GM21367 (cell line): Measurements from ENCODE around the gene ANTXRL.
"Not testable (repeated sequence)": the region's sequence is repeated elsewhere in the genome, so short reads cannot be mapped to it uniquely, and the experiment has no call there.

Experiments used
- ATAC-seq: cut with Tn5 transposase; IDR thresholded peaks from one replicate; pipeline ENCODE4 v1.9.1; 2021; ENCODE audit not compliant: unreplicated experiment

Gene ANTXRL

GRCh38 chr10:46293832-46294640, 7.2 kb downstream of the ANTXRL start:
- no peak for ATAC-seq

- no peak for ATAC-seq
Measured at GRCh38 chr10:46294641-46295220, 7.9 kb downstream of the ANTXRL start.

DNA sequence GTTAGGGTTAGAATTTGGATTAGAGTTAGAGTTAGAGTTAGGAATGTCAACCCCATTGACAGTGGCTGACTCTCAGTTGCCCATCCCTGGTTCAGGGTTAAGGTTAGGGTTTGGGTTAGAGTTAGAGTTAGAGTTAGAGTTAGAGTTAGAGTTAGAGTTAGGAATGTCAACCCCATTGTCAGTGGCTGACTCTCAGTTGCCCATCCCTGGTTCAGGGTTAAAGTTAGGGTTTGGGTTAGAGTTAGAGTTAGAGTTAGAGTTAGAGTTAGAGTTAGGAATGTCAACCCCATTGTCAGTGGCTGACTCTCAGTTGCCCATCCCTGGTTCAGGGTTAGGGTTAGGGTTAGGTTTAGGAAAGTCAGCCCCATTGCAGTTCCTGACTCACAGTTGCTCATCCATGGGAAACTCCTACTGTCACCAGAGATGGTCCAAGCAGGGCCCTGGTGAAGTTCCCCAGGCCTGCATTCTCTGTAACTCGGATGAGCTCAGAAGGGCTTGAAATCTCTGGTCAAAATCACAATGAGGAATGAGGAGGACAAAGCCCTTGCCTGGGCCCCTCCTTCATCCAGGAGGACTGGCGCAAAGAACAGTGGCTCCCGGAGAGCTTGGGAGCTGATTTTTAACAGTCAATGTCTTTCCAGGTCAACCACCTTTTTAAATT, 8.7 kb downstream of the ANTXRL start:
- ATAC-seq = not testable (repeated sequence)

DNA sequence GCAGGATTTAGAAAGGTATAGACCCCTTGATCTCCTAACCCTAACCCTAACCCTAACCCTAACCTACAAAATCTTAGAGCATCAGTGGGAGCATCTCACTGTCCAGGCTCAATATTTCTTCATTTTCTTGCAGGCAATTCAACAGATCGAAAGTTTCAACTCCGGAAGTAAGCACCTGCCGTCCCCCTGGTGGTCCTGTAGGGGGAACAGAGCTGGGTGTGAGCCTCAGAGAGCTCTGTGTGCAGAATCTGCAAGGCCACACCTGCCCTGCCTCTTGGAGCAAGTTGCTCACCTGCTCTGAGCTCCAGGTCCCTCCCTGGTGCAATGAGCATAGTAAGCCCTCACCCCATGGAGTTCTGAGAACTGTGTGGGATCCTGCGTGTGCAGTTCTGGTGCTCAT, 9.3 kb downstream of the ANTXRL start:
- not testable (repeated sequence) for ATAC-seq

DNA sequence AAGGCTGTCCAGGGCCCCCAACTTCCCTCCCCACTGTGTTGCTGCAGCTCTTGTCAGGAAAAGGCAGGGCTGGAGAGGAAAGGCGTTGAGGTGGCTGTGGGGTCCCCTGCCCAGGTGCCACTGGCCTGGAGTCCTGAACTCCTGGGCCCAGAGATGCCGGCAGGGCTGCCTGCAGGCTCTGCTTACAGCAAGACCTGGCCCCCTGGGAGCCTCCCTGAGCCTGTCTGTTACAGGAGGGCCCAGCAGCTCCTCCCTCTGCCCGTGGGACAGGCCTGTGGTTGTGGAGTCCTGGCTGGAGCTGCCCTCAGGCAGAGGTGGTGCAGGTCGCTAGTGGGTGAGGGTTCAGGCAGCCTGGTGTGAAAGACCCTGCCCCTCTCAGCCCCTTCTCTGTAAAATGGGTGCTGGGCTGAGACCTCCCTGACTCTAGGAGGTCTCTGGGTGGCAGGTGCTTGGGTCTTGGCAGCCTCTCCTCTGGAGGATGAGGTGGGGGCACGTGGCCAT, 9.9 kb downstream of the ANTXRL start:
- ATAC-seq = no peak

- no peak for ATAC-seq
Measured at GRCh38 chr10:46297406-46298204, 10.8 kb downstream of the ANTXRL start.

DNA sequence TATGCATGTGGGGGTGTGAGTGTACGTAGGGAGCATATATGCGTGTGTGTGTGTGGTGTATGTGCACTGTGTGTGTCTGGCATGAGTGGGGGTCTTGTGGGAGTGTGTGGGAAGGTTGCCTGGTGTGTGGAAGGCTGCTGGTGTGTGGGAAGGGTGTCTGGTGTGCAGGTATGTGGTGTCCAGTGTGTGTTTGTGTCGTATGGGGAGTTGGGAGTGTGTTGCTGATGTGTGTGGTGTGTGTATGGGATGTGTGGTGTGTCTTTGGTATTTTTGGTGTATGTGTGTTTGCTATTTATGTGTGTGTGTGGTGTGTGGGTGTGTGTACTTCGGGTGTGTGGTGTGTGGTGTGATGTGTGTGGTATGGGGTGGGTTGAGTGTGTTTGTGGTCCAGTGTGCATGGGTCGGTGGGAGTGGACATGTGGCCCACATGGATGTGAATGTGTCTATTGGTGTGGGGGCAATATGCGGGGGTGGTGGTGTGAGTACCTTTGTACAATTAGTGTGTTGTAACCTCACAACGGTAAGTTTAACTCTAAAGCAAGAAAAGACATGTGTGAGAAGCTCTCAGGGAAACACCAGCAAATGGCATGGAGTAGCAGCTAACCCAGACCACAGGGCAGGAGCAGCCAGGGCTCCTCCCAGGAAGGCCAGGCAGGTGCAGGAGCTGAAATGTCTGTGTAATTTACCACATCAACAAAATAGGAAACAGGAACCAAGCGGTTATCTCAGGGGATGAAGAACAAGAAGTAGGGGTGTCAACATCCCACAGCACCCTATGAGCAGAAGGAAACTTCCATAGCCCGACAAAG, 11.9 kb downstream of the ANTXRL start:
- ATAC-seq = no peak

DNA sequence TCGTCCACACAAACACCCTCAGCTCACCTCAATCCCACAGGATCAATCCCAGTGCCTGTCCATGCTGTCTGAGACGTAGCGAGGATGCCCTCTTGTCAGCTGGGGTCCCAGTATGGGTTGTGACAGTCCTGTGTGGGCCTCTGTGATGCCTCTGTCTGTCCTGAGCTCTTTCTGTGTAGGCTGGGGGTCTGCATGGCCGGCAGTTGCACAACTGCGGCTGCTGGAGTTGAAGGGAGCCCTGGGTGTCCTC, 12.4 kb downstream of the ANTXRL start:
- ATAC-seq = no peak

DNA sequence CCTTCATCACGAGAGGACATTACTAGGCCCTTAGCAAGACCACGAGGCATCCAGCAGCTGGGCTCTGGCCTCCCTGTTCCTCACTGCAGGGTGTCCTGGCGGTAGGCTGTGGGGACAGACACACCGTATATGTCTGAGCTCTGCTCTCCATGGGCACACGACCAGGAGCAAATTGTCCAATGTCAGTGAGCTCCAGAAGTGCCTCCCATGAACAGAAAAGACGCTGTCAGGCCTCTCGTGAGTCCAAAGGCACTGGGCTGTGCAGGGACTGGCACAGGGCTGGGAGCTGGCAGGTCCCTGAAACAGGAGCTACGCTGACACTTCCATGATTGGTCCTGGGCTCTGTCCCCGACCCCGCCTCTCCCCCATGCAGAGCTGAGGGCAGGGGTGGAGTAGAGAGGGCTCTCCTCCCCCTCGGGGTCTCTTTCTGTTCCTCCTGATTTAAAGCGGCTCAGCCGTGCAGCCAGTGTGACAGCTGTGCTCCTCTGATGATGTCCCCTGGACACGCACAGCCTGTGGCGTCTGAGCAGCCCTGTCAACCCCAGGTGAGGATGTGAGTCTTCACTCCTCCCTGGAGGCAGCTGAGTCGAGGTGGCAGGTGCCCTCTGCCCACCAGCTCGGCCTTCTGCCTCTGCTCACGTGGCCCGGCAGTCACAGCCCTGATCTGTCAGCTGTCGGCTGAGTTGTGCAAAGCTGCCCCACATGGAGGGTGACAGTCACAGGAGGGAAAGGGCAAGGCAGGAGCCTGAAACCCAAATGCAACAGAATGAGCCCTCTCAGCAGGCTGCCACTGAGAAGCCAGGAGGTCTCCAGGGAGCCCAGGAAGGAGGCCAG, 13.0 kb downstream of the ANTXRL start:
- ATAC-seq = no peak

- not testable (repeated sequence) for ATAC-seq
Measured at GRCh38 chr10:46300370-46300711, 13.5 kb downstream of the ANTXRL start.

DNA sequence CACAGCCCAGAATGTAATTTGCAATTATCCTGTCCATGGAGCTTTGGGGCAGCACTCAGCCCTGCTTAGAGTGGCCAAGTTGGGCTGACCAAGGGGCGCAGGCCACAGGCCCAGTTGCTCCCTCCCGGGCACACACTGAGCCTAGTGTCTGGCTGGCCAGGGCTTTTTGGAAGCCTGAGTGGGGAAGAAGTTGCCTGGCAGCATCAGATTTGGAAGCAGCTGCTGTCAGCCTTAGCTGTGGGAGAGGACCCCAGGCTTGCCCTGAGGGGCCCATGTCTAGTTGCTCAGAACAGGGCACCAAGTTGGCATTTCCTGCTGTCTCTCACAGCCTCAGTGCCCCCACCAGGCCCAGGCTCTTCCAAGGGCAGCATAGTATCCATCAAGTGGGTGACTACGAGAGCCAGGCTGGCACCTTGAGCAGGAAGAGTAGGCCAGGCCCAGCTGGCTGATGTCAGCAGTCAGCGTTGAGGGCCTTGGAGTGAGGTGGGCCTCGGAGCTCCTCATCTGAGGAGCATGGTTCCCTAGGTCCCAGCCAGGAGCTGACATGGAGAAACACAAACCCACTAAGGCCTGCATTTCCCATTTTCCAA, 14.4 kb downstream of the ANTXRL start:
- ATAC-seq = no peak

DNA sequence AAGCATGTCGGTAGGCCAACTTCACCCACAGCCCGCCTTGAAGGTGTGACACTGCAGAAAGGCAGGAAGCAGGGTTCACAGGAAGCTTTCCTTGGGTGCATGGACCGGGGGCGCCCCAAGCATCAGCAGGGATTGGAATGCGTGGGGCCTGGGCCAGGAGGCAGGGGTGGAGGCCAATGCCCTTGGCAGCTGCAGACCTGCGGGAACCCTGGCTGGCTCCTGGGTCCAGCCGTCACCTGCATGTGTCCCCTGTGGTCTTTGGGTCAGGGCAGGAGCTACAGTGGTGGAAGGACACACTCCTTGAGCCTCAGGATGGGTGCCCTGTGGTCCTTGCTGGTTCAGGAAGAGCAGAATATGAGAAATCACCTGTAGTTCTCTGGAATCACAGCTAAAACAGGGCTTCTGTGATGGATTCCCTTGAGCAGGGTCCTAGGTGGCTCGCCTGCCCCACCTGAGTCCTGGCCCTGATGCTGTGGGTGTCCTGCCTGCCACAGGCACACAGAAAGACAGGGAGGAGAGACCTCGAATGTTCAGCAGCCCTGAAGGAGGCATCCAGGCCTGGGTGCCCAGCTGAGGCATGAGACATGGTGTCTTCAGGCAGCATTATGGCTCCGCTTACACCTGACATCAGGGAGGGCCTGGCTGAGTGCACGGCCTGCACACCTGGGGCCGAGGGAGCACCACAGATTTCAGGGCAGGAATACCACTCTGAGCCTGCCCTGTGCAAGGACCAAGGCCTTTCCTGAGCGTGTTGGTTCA, 15.1 kb downstream of the ANTXRL start:
- no peak for ATAC-seq

GRCh38 chr10:46302765-46303352, 16.1 kb downstream of the ANTXRL start:
- not testable (repeated sequence) for ATAC-seq

DNA sequence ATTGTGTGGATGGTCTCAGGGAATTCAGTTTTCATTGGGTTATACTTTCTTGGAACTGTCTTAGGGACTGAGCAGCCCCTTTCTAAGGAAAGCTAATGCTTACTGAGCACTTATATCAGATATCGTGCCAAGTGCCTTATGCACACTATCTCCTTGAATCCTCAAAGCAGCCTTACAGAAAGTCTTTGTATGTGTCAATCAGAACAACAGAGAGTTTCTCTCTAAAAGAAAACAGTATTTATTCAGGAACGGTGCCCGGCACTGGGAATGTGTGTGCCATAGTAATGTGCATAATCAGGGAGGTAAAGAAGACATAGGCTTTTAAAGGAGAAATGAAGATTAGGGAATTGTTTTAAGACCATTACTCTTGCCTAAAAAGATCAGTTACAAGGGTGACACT, 17.3 kb downstream of the ANTXRL start:
- ATAC-seq = no peak

DNA sequence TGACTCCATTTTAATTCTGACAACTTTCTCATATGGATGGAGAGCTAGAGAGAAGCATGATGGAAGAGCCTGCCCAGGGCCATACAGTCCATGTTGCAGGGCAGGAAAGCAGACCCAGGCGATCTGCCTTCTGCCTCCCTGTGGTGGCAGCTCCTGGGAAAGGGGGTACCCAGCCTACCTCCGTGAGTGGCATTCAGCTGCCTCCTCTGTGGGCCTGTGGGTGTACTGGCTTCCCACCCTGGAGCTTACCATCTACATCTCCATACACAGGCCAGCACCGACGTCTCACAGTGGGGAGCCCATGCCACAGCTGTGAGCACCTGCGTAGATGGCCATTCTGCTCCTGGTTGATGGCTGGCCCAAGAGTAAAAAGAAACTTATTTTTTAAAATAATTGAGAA, 17.9 kb downstream of the ANTXRL start:
- not testable (repeated sequence) for ATAC-seq

GRCh38 chr10:46305079-46305818, 18.5 kb downstream of the ANTXRL start:
- ATAC-seq = no peak

- ATAC-seq = no peak
Measured at GRCh38 chr10:46305986-46306385, 19.2 kb downstream of the ANTXRL start.
